Measurements from ENCODE around the gene ITPR2. TPM values are rescaled to one million over a fixed set of nuclear protein-coding genes. Genes with fewer than 3 reads are reported as not detected.
"Not testable (repeated sequence)": the region's sequence is repeated elsewhere in the genome, so short reads cannot be mapped to it uniquely, and the experiment has no call there.

The ITPR2 gene
- total RNA-seq, 2 donors from 2014 or later, result 31.3 to 31.7 TPM

DNA sequence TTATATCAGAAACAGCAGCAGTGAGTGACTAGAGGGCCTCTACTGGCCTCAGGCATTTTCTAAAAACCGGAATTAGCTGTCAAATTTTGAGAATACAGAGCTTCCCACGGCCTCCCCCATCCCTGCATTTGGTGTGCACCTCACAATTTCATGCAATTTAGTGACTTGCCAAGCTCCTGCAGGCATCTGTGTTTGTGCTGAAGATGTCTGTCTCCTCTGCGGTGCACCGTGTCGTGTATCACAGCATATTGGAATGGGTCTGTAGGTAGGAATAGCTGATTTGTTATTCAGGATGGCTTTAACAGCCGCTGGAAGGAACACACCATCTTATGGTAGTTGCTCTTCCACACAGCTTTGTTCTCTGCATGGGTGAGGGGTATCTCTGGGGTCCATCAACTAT, 497.3 kb downstream of the ITPR2 start:
- no peak for ATAC-seq
- intact Hi-C loops (cut with DNase I, micrococcal nuclease), result no loop called here

DNA sequence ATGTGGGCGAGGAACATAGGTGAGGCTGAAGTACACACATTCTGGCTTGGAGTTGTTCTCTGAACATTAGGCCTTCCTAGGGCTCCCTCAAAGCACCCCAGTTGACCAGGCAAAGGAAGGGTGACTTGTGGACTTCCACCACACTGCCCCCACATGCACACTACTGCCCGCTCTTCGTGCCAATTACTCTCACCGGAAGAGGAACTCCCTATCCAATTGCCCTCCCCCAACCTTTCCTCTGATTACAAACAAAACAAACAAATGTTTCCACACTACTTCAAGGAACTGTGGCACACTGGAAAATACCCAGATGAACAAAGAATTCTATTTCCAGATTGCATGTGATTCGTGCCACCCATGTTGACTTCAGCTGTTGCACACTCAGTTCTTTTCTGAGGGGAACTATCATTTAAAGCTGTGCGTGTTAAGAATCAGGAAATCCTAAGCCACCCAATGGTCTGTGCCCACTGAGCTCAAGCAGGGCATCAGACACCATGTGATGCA, 498.3 kb downstream of the ITPR2 start:
- DNase-seq (peak in 1 of 2 donors; percentile 44), ATAC-seq (no peak)
- intact Hi-C loops (cut with DNase I, micrococcal nuclease), result no loop called here

More for the DNA sequence above, 497.3 kb downstream of the ITPR2 start:
- DNase-seq, result no peak

DNA sequence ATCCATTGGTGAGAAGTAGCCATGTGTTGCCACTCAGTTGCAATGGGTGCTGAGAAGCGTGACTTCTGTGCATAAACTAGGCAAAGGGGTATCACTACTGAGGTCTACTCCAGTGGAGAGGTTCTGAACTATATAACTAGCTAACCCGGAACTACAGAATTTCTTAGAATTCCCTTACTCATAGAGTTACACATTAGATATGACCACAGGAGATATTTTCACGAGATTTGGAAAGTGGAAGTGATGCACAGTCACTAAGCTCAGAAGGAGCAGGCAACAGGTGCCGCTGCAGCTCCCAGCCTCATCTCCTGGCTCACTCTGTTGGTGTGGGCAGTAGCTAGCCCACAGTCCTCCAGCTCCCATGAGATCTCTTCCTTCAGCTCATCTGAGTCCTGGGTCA, 501.0 kb downstream of the ITPR2 start:
- DNase-seq (no peak), ATAC-seq (no peak)
- intact Hi-C loops (cut with DNase I, micrococcal nuclease), result no loop called here

DNA sequence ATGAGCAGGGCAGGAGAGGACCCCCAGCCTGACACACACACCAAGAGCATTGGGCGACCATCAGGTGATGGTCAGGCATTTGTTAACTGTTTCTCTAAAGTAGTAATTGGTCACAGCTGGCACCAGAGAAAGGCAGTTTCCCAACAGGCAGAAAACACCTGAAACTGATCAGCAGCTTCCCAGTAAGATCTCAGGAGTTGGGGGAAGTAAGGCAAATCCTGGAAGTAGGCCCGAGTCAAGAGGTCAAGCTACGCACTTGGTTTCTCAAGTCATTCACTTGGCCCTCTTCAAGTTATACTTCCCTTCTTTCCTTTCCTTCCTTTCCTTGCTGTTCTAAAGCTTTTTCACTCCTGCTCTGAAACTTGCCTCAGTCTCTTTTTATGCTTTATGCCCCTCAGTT, 501.9 kb downstream of the ITPR2 start:
- ATAC-seq (no peak), DNase-seq (no peak)

DNA sequence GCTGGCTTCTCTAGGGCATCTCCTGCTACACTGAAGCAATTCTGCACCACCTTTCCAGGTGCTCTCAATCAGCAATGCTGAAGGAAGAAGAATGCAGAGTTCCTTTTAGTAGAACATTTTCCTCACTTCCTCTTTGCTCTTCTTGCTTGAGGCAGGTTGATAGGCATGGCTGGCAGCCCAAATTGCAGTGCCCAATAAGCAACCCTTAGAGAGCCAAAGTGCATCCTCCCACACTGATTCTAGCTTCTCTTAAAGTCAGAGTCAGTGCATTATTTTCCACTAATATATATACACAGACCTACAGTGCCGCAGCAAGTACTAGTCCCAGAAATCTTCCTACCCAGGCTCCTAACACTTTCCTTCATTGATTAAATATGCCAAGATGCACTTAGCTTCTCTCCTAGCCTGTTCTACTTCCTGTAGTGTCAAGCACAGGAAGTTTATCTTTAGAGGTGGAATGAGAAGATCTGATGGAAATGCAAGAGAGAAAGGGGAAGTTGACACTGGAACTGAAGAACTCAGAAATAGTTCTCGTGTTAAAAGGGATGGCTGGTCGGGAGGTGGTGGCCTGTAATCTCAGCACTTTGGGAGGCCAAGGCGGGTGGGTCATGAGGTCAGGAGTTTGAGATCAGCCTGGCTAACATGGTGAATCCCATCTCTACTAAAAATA, 504.9 kb downstream of the ITPR2 start:
- intact Hi-C loops (cut with DNase I, micrococcal nuclease), result no loop called here
- DNase-seq, result no peak
- no peak for ATAC-seq

More for the DNA sequence above, 501.9 kb downstream of the ITPR2 start:
- intact Hi-C loops (cut with DNase I, micrococcal nuclease), result no loop called here

GRCh38 chr12:26323673-26324072, 509.3 kb downstream of the ITPR2 start:
- no peak for DNase-seq

DNA sequence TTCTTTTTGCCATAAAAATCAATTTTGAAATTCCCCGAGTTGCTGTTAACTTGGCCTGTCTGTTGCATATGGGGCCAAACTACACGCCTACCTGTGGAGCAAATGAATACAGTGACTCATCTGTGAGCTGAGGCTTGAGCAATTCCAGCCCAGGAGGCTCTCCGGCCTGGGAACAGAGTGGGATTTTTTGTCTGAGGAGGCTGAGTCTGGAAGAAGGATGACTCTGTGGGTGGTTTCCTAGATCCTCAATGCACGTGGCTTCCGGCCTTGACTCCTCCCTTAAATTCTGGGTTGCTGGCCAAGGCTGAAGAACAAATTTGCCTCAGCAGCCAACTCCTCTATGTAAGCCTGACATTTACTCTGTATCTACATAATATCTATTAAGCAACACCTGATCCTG, 513.5 kb downstream of the ITPR2 start:
- intact Hi-C loops (cut with DNase I, micrococcal nuclease), result no loop called here
- DNase-seq, result peak in 1 of 2 donors; percentile 39
- no peak for ATAC-seq

More at GRCh38 chr12:26323673-26324072, 509.3 kb downstream of the ITPR2 start:
- no peak for ATAC-seq
- intact Hi-C loops (cut with DNase I, micrococcal nuclease), result no loop called here

DNA sequence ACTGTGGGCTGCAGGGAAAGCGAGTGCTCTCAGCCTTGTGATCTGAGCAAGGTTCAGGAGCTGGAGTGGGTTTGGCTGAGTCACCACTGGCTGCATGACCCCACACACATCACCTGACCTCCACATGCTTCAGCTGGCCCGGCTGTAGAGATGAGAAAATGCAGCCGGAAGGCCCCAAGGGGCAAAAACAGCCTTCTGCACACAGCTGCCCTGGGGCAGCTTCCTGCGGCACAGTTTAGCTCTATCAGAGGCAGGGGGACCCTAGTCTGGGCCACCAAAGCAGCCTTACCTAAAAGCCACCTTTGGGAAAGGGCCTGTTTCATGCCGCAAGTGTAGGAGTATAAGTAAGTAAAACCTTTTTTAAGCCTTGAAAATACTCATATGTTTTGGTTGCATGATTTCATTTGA, 514.3 kb downstream of the ITPR2 start:
- ATAC-seq (no peak), DNase-seq (peak; percentile 21 to 43)
- intact Hi-C loops (cut with DNase I, micrococcal nuclease), result no loop called here

GRCh38 chr12:26317942-26318575, 514.9 kb downstream of the ITPR2 start:
- intact Hi-C loops (cut with DNase I, micrococcal nuclease), result no loop called here
- no peak for ATAC-seq
- DNase-seq, result no peak

- intact Hi-C loops (cut with DNase I, micrococcal nuclease); ATAC-seq; DNase-seq: not testable (repeated sequence)
These were observed 518.9 kb downstream of the ITPR2 start for GRCh38 chr12:26314103-26314502.

DNA sequence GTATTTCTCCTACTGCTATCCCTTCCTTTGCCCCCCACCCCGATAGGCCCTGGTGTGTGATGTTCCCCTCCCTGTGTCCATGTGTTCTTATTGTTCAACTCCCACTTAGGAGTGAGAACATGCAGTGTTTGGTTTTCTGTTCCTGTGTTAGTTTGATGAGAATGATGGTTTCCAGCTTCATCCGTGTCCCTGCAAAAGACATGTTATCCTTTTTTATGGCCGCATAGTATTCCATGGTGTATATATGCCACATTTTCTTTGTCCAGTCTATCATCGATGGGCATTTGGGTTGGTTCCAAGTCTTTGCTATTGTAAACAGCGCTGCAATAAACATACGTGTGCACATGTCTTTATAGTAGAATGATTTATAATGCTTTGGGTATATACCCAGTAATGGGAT, 522.5 kb downstream of the ITPR2 start:
- intact Hi-C loops (cut with DNase I, micrococcal nuclease); DNase-seq: not testable (repeated sequence)

GRCh38 chr12:26309634-26310033, 523.4 kb downstream of the ITPR2 start:
- no peak for DNase-seq
- intact Hi-C loops (cut with DNase I, micrococcal nuclease), result no loop called here
- ATAC-seq, result no peak

More for the DNA sequence above, 522.5 kb downstream of the ITPR2 start:
- ATAC-seq, result not testable (repeated sequence)

DNA sequence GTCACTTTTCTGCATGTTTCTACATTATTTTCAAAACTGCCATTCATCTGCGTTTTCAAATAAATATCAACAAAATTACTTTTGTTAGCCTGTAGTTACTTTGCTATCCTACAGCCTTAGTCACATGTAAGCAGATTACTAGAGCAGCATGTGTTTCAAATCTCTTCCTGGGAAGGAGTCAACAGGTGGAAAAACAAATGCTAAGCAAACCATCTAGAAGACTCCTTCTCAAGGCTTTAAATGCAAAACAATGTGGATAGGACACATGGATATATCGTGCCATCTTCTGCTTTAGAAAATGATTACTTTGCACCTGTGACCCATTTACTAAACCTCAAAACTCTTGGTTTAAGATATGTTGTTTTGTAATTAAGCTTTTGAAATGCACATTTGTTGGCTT, 528.7 kb downstream of the ITPR2 start:
- no peak for ATAC-seq
- DNase-seq, result no peak
- intact Hi-C loops (cut with DNase I, micrococcal nuclease), result no loop called here

- ATAC-seq (no peak), DNase-seq (no peak)
- intact Hi-C loops (cut with DNase I, micrococcal nuclease), result no loop called here
These were observed 529.6 kb downstream of the ITPR2 start for GRCh38 chr12:26303418-26303817.

GRCh38 chr12:26302776-26303175, 530.2 kb downstream of the ITPR2 start:
- ATAC-seq (no peak), DNase-seq (no peak)
- intact Hi-C loops (cut with DNase I, micrococcal nuclease), result no loop called here

GRCh38 chr12:26299751-26300150, 533.2 kb downstream of the ITPR2 start:
- ATAC-seq (no peak), DNase-seq (no peak)
- intact Hi-C loops (cut with DNase I, micrococcal nuclease), result no loop called here

DNA sequence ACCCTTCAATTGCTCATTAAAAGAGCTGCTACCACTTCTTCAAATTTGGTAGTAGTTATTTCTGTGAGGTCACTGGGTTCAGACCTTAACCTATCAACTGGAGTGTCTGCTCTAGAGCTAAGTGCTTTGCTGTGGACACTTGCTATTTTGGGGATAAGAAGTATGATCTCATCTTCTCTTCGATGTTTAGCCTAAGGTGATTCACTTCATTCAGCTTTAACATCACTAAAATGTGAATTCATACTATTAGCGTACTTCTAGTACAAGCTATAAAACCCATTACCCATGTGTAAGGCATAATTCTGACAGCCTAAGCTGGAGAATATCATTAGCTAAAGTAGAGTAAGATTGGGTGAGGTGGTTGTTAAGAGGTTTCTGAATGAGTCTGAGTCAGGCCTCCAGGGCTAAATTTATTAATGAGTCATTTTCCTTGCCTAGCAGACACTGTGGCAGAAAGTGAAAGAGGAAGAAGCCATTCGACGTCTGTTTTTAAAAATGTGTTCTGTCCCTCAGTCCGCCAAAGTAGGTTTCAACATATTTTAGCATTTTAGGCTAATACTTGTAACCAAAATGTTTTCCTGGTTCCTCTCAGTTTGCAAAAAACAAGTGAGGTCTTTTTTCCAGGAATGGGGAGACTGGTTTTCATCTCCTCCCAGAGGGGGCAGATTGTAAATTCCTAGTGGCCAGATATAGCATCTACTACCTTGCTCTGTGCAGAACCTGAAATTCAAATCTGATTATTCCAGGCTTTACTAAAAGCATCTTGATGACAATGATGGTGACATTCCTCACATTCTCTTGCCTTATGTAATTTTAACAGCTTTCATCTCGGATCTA, 534.0 kb downstream of the ITPR2 start:
- intact Hi-C loops (cut with DNase I, micrococcal nuclease), result no loop called here
- ATAC-seq (peak; percentile 60), DNase-seq (no peak)

DNA sequence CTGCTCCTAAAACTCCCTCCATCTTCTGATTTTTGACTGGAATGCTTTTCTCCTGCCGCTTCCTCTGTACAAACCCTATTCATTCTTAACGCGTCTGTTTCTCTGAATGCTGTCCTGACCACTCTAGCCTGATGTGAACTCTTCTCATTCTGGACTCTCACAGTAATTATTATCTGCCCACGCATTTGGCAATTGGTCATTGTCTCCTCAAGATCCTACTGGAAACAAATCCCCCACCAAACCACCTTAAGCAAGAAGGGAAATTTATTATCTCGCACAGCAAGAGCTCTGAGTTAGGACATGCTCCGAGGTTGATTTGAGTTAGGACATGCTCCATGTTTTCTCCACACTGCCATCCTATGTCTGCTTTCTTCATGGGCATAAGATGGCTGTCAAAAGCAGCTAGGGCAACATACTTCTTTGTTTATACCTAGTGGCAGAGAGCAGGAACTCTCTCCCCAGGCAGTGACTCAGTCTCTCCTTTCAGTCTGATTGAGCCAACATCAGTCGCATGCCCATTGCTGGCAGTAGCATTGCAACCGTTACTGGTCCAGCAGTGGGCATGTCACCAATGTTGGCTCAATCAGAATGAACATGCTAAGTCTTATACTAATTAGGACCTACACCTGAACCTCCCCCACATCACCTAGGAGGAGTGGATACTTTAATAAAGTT, 535.5 kb downstream of the ITPR2 start:
- no peak for DNase-seq
- intact Hi-C loops (cut with DNase I, micrococcal nuclease), result no loop called here
- no peak for ATAC-seq

- DNase-seq (no peak), ATAC-seq (no peak)
- intact Hi-C loops (cut with DNase I, micrococcal nuclease), result no loop called here
These were observed 538.0 kb downstream of the ITPR2 start for GRCh38 chr12:26295001-26295400.
